Thyroid gland (tissue), 4 donors: Measurements from ENCODE around the gene RPTOR. TPM values are rescaled to one million over a fixed set of nuclear protein-coding genes. Genes with fewer than 3 reads are reported as not detected.
A peak's percentile ranks its signal among the peaks of the same experiment; 100 is the strongest.
"Not testable (repeated sequence)": the region's sequence is repeated elsewhere in the genome, so short reads cannot be mapped to it uniquely, and the experiment has no call there.

ENCODE experiments used
- DNase-seq, 2 donors: peaks; one replicate each; pipeline ENCODE4 v3.0.0-alpha.2; 2019
- H3K27ac ChIP-seq, 3 donors: fragments of 200-600 bp; sonication (generic); 1 replicate in 2 of 3; 2 replicates in 1 of 3; pipeline ENCODE4 v1.5.1; 2016 to 2019; ENCODE audit warnings: mild to moderate bottlenecking in 1 of 3, moderate library complexity in 1 of 3
- H3K27me3 ChIP-seq: fragments of 200-600 bp; sonication (generic); one replicate; pipeline ENCODE4 v1.5.1; 2019
- H3K36me3 ChIP-seq, 2 donors: fragments of 200-600 bp; sonication (generic); one replicate each; pipeline ENCODE4 v1.5.1; 2016 to 2019
- H3K4me1 ChIP-seq, 2 donors: fragments of 200-600 bp; sonication (generic); one replicate each; pipeline ENCODE4 v1.5.1; 2017 to 2019
- H3K4me3 ChIP-seq, 3 donors: fragments of 200-600 bp; sonication (generic); replicated peaks in 1 of 3; 1 replicate in 2 of 3; 2 replicates in 1 of 3; pipeline ENCODE4 v1.5.1; 2016; ENCODE audit warnings: mild to moderate bottlenecking in 1 of 3
- H3K9me3 ChIP-seq: fragments of 200-600 bp; sonication (generic); one replicate; pipeline ENCODE4 v1.5.1; 2017
- CTCF ChIP-seq, 6 experiments: fragments of 200-600 bp in 3 of 6; fragments of 450-650 bp in 3 of 6; sonication (generic) in 3 of 6; IDR thresholded peaks; one replicate each; pipeline ENCODE4 v1.5.1; 2016 to 2019; ENCODE audit warnings: antibody characterized with exemption in 6 of 6, mild to moderate bottlenecking in 2 of 6, inconsistent platforms in 1 of 6, moderate library complexity in 1 of 6
- POLR2A ChIP-seq, 2 donors: fragments of 450-650 bp; IDR thresholded peaks; one replicate each; pipeline ENCODE4 v1.6.1; 2017; ENCODE audit warnings: antibody characterized with exemption in 2 of 2, mild to moderate bottlenecking in 2 of 2, moderate library complexity in 1 of 2
- WGBS, 2 donors: methylation state at CpG; one replicate each; pipeline ENCODE4 v1.1.5; 2017; 5-methylcytosine and 5-hydroxymethylcytosine counted together
- intact Hi-C: fragments of 100-400 bp; cut with DNase I; formaldehyde crosslinking; loops from one replicate; pipeline ENCODE4 v1.15.1; 2023
- total RNA-seq, 4 donors: library from RNA; depleted of rRNA; stranded (reverse); fragments of >200 nt; gene quantifications; one replicate each; pipeline ENCODE4 v1.2.3, GENCODE V29; 2016

The RPTOR gene
- total RNA-seq, 4 donors from 2014 or later, result 24.2 to 58.1 (median 34.5) TPM

- Histone ChIP-seq H3K27ac (no peak overlapping the region), H3K27me3 (no peaks in the 10 kb centered on the region), H3K9me3 (no peaks in the 10 kb centered on the region), H3K36me3 (no peaks in the 10 kb centered on the region), H3K4me3 (no peak overlapping the region), H3K4me1 (no peaks in the 10 kb centered on the region)
- no peak for TF ChIP-seq CTCF (IDR thresholded peaks at IDR 0.05)
- no peak for TF ChIP-seq POLR2A (IDR thresholded peaks at IDR 0.05)
- 61 to 63% methylated on average over 3 of the region's 3 CpGs for WGBS, 2 donors
- intact Hi-C loops, result no loop called here
- DNase-seq, result no peak
Measured at GRCh38 chr17:80740141-80740540, 195.5 kb downstream of the RPTOR start.

- intact Hi-C loops, result no loop called here
- H3K4me3 ChIP-seq, result no peak overlapping the region
- no peaks in the 10 kb centered on the region for H3K36me3 ChIP-seq
- H3K27me3 ChIP-seq, result no peaks in the 10 kb centered on the region
- H3K4me1 ChIP-seq, result no peaks in the 10 kb centered on the region
- H3K27ac ChIP-seq, result no peak overlapping the region
- no peaks in the 10 kb centered on the region for H3K9me3 ChIP-seq
- no peak for DNase-seq
- WGBS, 2 donors, result 93 to 94% methylated on average over 8 of the region's 8 CpGs
- TF ChIP-seq POLR2A (IDR thresholded peaks at IDR 0.05) (no peak), CTCF (IDR thresholded peaks at IDR 0.05) (no peak)
Measured at GRCh38 chr17:80742091-80742490, 197.5 kb downstream of the RPTOR start.

GRCh38 chr17:80742581-80743180, 198.0 kb downstream of the RPTOR start:
- H3K36me3 ChIP-seq, result no peaks in the 10 kb centered on the region
- H3K4me3 ChIP-seq, result no peak overlapping the region
- TF ChIP-seq CTCF (IDR thresholded peaks at IDR 0.05) (no peak), POLR2A (IDR thresholded peaks at IDR 0.05) (no peak)
- intact Hi-C loops, result no loop called here
- H3K4me1 ChIP-seq, result no peaks in the 10 kb centered on the region
- DNase-seq, result no peak
- H3K27me3 ChIP-seq, result no peaks in the 10 kb centered on the region
- no peak overlapping the region for H3K27ac ChIP-seq
- WGBS, 2 donors, result 59 to 93% methylated on average over 7 of the region's 7 CpGs
- H3K9me3 ChIP-seq, result no peaks in the 10 kb centered on the region

- no peaks in the 10 kb centered on the region for H3K9me3 ChIP-seq
- DNase-seq, result peak; percentile 60 to 70
- no peak overlapping the region for H3K4me3 ChIP-seq
- WGBS, 2 donors, result 68 to 71% methylated on average over 14 to 15 of the region's 15 CpGs
- no peak for TF ChIP-seq POLR2A (IDR thresholded peaks at IDR 0.05)
- TF ChIP-seq CTCF (IDR thresholded peaks at IDR 0.05), result no peak
- no peaks in the 10 kb centered on the region for H3K4me1 ChIP-seq
- H3K36me3 ChIP-seq, result no peaks in the 10 kb centered on the region
- H3K27ac ChIP-seq, result no peak overlapping the region
- H3K27me3 ChIP-seq, result no peaks in the 10 kb centered on the region
- intact Hi-C loops, result no loop called here
Measured at GRCh38 chr17:80743181-80743771, 198.6 kb downstream of the RPTOR start.

GRCh38 chr17:80743973-80744372, 199.3 kb downstream of the RPTOR start:
- WGBS, 2 donors, result no CpG with 5 or more reads among the region's 2 CpGs
- DNase-seq, H3K36me3 ChIP-seq, H3K27me3 ChIP-seq, intact Hi-C loops, H3K27ac ChIP-seq, H3K4me3 ChIP-seq, H3K4me1 ChIP-seq, H3K9me3 ChIP-seq: not testable (repeated sequence)

GRCh38 chr17:80744725-80745124, 200.1 kb downstream of the RPTOR start:
- intact Hi-C loops, H3K27me3 ChIP-seq, H3K27ac ChIP-seq, H3K36me3 ChIP-seq, H3K4me3 ChIP-seq, H3K4me1 ChIP-seq, DNase-seq, H3K9me3 ChIP-seq: not testable (repeated sequence)
- no CpG with 5 or more reads among the region's 1 CpG for WGBS, 2 donors
